Fibroblast of mammary gland (primary cell): ENCODE measurements around the gene IL12B.
"Not testable (repeated sequence)": the region's sequence is repeated elsewhere in the genome, so short reads cannot be mapped to it uniquely, and the experiment has no call there.

ENCODE experiments used
- DNase-seq: peaks from one replicate; pipeline ENCODE4 v3.0.0-alpha.2; 2010; ENCODE audit warnings: low read depth
- H3K4me3 ChIP-seq: 2 replicates; pipeline ENCODE4 v1.5.1; 2011; ENCODE audit warnings: low read depth, mild to moderate bottlenecking, low read length, moderate library complexity; ENCODE audit not compliant: control insufficient read depth
- CTCF ChIP-seq: conservative IDR thresholded peaks from 2 replicates; pipeline ENCODE4 v1.5.1; 2011; ENCODE audit warnings: low read depth, low read length, inconsistent platforms; ENCODE audit not compliant: control insufficient read depth, insufficient read depth

Gene IL12B

GRCh38 chr5:159330131-159330800 lies at the start of gene IL12B:
TSS of gene IL12B (minus strand) at chr5:159330487. CDS start at chr5:159326782, 3,705 bp downstream.
- peak within 1 kb of the TSS; percentile 47 for H3K4me3 ChIP-seq
- TF ChIP-seq CTCF = no peak
- DNase-seq = peak; percentile 65

- no peak overlapping the region for H3K4me3 ChIP-seq
- no peak for DNase-seq
- TF ChIP-seq CTCF = no peak
These were observed 47.4 kb upstream of the IL12B start for GRCh38 chr5:159377653-159378052.

- not testable (repeated sequence) for H3K4me3 ChIP-seq, DNase-seq
These were observed 37.6 kb upstream of the IL12B start for GRCh38 chr5:159367866-159368265.

- not testable (repeated sequence) for H3K4me3 ChIP-seq, DNase-seq
These were observed 36.5 kb upstream of the IL12B start for GRCh38 chr5:159366776-159367175.

- no peak for TF ChIP-seq CTCF
- no peak for DNase-seq
- no peak overlapping the region for H3K4me3 ChIP-seq
These were observed 31.9 kb upstream of the IL12B start for GRCh38 chr5:159362220-159362619.

- not testable (repeated sequence) for H3K4me3 ChIP-seq, DNase-seq
These were observed 29.6 kb upstream of the IL12B start for GRCh38 chr5:159359871-159360270.

- DNase-seq = no peak
- H3K4me3 ChIP-seq = no peak overlapping the region
- TF ChIP-seq CTCF = no peak
These were observed 29.1 kb upstream of the IL12B start for GRCh38 chr5:159359408-159359807.

- H3K4me3 ChIP-seq = no peak overlapping the region
- no peak for TF ChIP-seq CTCF
- DNase-seq = no peak
These were observed 23.5 kb upstream of the IL12B start for GRCh38 chr5:159353661-159354252.

- not testable (repeated sequence) for H3K4me3 ChIP-seq, DNase-seq
These were observed 20.4 kb upstream of the IL12B start for GRCh38 chr5:159350644-159351043.

GRCh38 chr5:159350216-159350615 lies 19.9 kb upstream of the IL12B start:
- not testable (repeated sequence) for H3K4me3 ChIP-seq, DNase-seq
